ENCODE results near the gene QPRT. TPM values are rescaled to one million over a fixed set of nuclear protein-coding genes. Genes with fewer than 3 reads are reported as not detected.
"Not testable (repeated sequence)": the region's sequence is repeated elsewhere in the genome, so short reads cannot be mapped to it uniquely, and the experiment has no call there.

QPRT gene
- total RNA-seq, 1 experiment from 2014 or later, result 27.9 TPM

- ChIA-PET POLR2A (no interaction called here), CTCF (interaction anchor here (0.7 kb wide), 1 partner anchor 329 kb away, joined by 3 read pairs; no protein-coding TSS in a partner anchor)
- DNase-seq (ENCODE audit: low read depth, low spot score) (no peak), ATAC-seq (no peak)
- H3K36me3 ChIP-seq (ENCODE audit: control insufficient read depth, insufficient read depth, low read length), result no peaks in the 10 kb centered on the region
- in situ Hi-C loops (cut with HindIII; ENCODE audit: low pct_unique_long_range_greater_than_20kb, low sequenced_read_pairs), result no loop called here
- intact Hi-C loops (cut with micrococcal nuclease; ENCODE audit: unreplicated experiment), result no loop called here
- H3K27me3 ChIP-seq (ENCODE audit: control insufficient read depth, insufficient read depth, low read length), result no peaks in the 10 kb centered on the region
- H3K9me3 ChIP-seq (ENCODE audit: control insufficient read depth, insufficient read depth, low read depth, low read length), result no peaks in the 10 kb centered on the region
- H3K4me1 ChIP-seq (ENCODE audit: control insufficient read depth, insufficient read depth, low read length), result no peaks in the 10 kb centered on the region
- H3K27ac ChIP-seq (ENCODE audit: low read length), result no peak overlapping the region
- no peak overlapping the region for H3K4me3 ChIP-seq (ENCODE audit: low read depth in 2 of 2, low read length in 2 of 2)
- TF ChIP-seq SIN3A (IDR thresholded peaks at IDR 0.05; ENCODE audit: borderline replicate concordance, insufficient read depth, low read depth, low read length), result no peak
- TF ChIP-seq, protein P1, sequence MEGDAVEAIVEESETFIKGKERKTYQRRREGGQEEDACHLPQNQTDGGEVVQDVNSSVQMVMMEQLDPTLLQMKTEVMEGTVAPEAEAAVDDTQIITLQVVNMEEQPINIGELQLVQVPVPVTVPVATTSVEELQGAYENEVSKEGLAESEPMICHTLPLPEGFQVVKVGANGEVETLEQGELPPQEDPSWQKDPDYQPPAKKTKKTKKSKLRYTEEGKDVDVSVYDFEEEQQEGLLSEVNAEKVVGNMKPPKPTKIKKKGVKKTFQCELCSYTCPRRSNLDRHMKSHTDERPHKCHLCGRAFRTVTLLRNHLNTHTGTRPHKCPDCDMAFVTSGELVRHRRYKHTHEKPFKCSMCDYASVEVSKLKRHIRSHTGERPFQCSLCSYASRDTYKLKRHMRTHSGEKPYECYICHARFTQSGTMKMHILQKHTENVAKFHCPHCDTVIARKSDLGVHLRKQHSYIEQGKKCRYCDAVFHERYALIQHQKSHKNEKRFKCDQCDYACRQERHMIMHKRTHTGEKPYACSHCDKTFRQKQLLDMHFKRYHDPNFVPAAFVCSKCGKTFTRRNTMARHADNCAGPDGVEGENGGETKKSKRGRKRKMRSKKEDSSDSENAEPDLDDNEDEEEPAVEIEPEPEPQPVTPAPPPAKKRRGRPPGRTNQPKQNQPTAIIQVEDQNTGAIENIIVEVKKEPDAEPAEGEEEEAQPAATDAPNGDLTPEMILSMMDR (IDR thresholded peaks at IDR 0.05), result no peak
- no peak for TF ChIP-seq POLR2AphosphoS5 (IDR thresholded peaks at IDR 0.05; ENCODE audit: low read depth, low read length)
- no peak for TF ChIP-seq REST (IDR thresholded peaks at IDR 0.05; ENCODE audit: insufficient read depth in 1 of 2, low read depth in 2 of 2, low read length in 1 of 2)
- no peak for TF ChIP-seq TCF7L2 (IDR thresholded peaks at IDR 0.05; ENCODE audit: low read depth, low read length)
- no TSS peak for BruUV-seq (replicated peaks)
Observed at GRCh38 chr16:29702269-29702668, 23.3 kb downstream of the QPRT start.

DNA sequence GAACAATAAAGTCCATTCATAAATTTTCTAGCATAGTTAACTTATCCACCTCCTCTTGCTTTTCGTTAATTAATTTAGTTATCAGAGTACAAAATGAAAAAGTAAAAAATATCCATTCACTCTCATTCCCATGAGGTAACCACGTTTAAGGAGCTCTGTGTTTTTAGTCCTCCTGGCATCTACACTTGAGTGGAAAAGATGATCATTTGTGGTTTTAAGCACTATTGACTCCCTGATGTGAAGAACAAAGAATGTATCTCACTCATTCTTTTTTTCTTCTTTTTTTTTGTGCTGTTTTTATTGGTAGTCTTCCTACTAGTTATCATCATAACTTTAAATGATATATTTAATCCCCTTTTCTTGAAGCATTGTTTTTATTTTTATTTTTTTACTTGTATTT is 26.1 kb downstream of the QPRT start:
- no TSS peak for BruUV-seq (replicated peaks)
- TF ChIP-seq POLR2AphosphoS5 (IDR thresholded peaks at IDR 0.05; ENCODE audit: low read depth, low read length) (no peak), SIN3A (IDR thresholded peaks at IDR 0.05; ENCODE audit: borderline replicate concordance, insufficient read depth, low read depth, low read length) (no peak), TCF7L2 (IDR thresholded peaks at IDR 0.05; ENCODE audit: low read depth, low read length) (no peak)
- TF ChIP-seq, protein P1 (IDR thresholded peaks at IDR 0.05), result no peak
- no peak for ATAC-seq
- no peaks in the 10 kb centered on the region for H3K9me3 ChIP-seq (ENCODE audit: control insufficient read depth, insufficient read depth, low read depth, low read length)
- no peak for DNase-seq (ENCODE audit: low read depth, low spot score)
- H3K4me3 ChIP-seq (ENCODE audit: low read depth in 2 of 2, low read length in 2 of 2), result no peak overlapping the region
- POLR2A ChIA-PET, result no interaction called here
- no peaks in the 10 kb centered on the region for H3K36me3 ChIP-seq (ENCODE audit: control insufficient read depth, insufficient read depth, low read length)
- in situ Hi-C loops (cut with HindIII; ENCODE audit: low pct_unique_long_range_greater_than_20kb, low sequenced_read_pairs) (no loop called here), intact Hi-C loops (cut with micrococcal nuclease; ENCODE audit: unreplicated experiment) (no loop called here)
- CTCF ChIA-PET, result no interaction called here
- H3K4me1 ChIP-seq (ENCODE audit: control insufficient read depth, insufficient read depth, low read length), result no peaks in the 10 kb centered on the region; the same call in 1 of the 2 replicates
- no peaks in the 10 kb centered on the region for H3K27me3 ChIP-seq (ENCODE audit: control insufficient read depth, insufficient read depth, low read length)
- H3K27ac ChIP-seq (ENCODE audit: low read length), result no peak overlapping the region

GRCh38 chr16:29707160-29707559 is 28.2 kb downstream of the QPRT start:
- in situ Hi-C loops (cut with HindIII; ENCODE audit: low pct_unique_long_range_greater_than_20kb, low sequenced_read_pairs); H3K27me3 ChIP-seq (ENCODE audit: control insufficient read depth, insufficient read depth, low read length); CTCF ChIA-PET; H3K9me3 ChIP-seq (ENCODE audit: control insufficient read depth, insufficient read depth, low read depth, low read length); H3K4me1 ChIP-seq (ENCODE audit: control insufficient read depth, insufficient read depth, low read length); POLR2A ChIA-PET; BruUV-seq (replicated peaks); intact Hi-C loops (cut with micrococcal nuclease; ENCODE audit: unreplicated experiment); H3K27ac ChIP-seq (ENCODE audit: low read length); DNase-seq (ENCODE audit: low read depth, low spot score); H3K4me3 ChIP-seq (ENCODE audit: low read depth in 2 of 2, low read length in 2 of 2); H3K36me3 ChIP-seq (ENCODE audit: control insufficient read depth, insufficient read depth, low read length); ATAC-seq: not testable (repeated sequence)
